Fibroblast of lung (primary cell): ENCODE data around the gene GUCY1A2. TPM values are rescaled to one million over a fixed set of nuclear protein-coding genes. Genes with fewer than 3 reads are reported as not detected.
A peak's percentile ranks its signal among the peaks of the same experiment; 100 is the strongest.

ENCODE experiments used
- DNase-seq, 2 donors: peaks; one replicate each; pipeline versions ENCODE4 v3.0.0 to v3.0.0-alpha.2; 2010; ENCODE audit warnings: low read depth in 2 of 2
- H2AFZ ChIP-seq: 2 replicates; pipeline ENCODE4 v1.5.1; 2012; ENCODE audit warnings: low read length, control low read depth, inconsistent platforms
- H3K27ac ChIP-seq: 2 replicates; pipeline ENCODE4 v1.5.1; 2011; ENCODE audit warnings: low read length, control low read depth; ENCODE audit not compliant: insufficient read depth
- H3K27me3 ChIP-seq: 2 replicates; pipeline ENCODE4 v1.5.1; 2011; ENCODE audit warnings: mild to moderate bottlenecking, low read length; ENCODE audit not compliant: control insufficient read depth, insufficient read depth
- H3K36me3 ChIP-seq: 2 replicates; pipeline ENCODE4 v1.5.1; 2011; ENCODE audit warnings: low read length; ENCODE audit not compliant: control insufficient read depth, insufficient read depth
- H3K4me1 ChIP-seq: 2 replicates; pipeline ENCODE4 v1.5.1; 2011; ENCODE audit warnings: low read length; ENCODE audit not compliant: control insufficient read depth, insufficient read depth; ENCODE audit errors: extremely low read depth
- H3K4me2 ChIP-seq: 2 replicates; pipeline ENCODE4 v1.5.1; 2011; ENCODE audit warnings: low read length, control low read depth; ENCODE audit not compliant: insufficient read depth; ENCODE audit errors: extremely low read depth
- H3K4me3 ChIP-seq, 4 experiments: fragments of 200-600 bp in 1 of 4; sonication (generic) in 1 of 4; replicated peaks in 1 of 4; 2 replicates each; pipeline ENCODE4 v1.5.1; 2011 to 2016; ENCODE audit warnings: low read length in 4 of 4, low read depth in 3 of 4, mild to moderate bottlenecking in 3 of 4, control low read depth in 2 of 4, inconsistent platforms in 1 of 4, mixed read lengths in 1 of 4; ENCODE audit not compliant: insufficient read depth in 1 of 4; ENCODE audit errors: control extremely low read depth in 1 of 4
- H3K79me2 ChIP-seq: 2 replicates; pipeline ENCODE4 v1.5.1; 2012; ENCODE audit warnings: mild to moderate bottlenecking, low read length, inconsistent platforms; ENCODE audit not compliant: control insufficient read depth, insufficient read depth
- H3K9ac ChIP-seq: 2 replicates; pipeline ENCODE4 v1.5.1; 2011; ENCODE audit warnings: mild to moderate bottlenecking, low read length, control low read depth; ENCODE audit not compliant: insufficient read depth
- H3K9me3 ChIP-seq: 2 replicates; pipeline ENCODE4 v1.5.1; 2012; ENCODE audit warnings: low read depth, low read length; ENCODE audit not compliant: control insufficient read depth, insufficient read depth
- H4K20me1 ChIP-seq: 2 replicates; pipeline ENCODE4 v1.5.1; 2011; ENCODE audit warnings: low read length; ENCODE audit not compliant: control insufficient read depth, insufficient read depth; ENCODE audit errors: extremely low read depth
- CTCF ChIP-seq, 2 donors: IDR thresholded peaks in 1 of 2; conservative IDR thresholded peaks in 1 of 2; 1 replicate in 1 of 2; 2 replicates in 1 of 2; pipeline ENCODE4 v1.5.1; 2011 to 2012; ENCODE audit warnings: low read length in 2 of 2, control low read depth in 1 of 2, inconsistent platforms in 1 of 2, low read depth in 1 of 2, mild to moderate bottlenecking in 1 of 2
- EZH2 ChIP-seq: IDR thresholded peaks from 2 replicates; pipeline ENCODE4 v1.5.1; 2012; ENCODE audit warnings: low read length, control low read depth, mild to moderate bottlenecking; ENCODE audit errors: missing control alignments
- polyA plus RNA-seq, 2 donors: library from polyadenylated mRNA; depleted of rRNA in 1 of 2; stranded (reverse) in 1 of 2; unstranded in 1 of 2; fragments of >200 nt; gene quantifications; 2 replicates each; pipeline ENCODE4 v1.2.1, GENCODE V29; 2011 to 2012; ENCODE audit warnings: missing spikeins in 1 of 2
- total RNA-seq: library from RNA; depleted of rRNA; stranded (reverse); fragments of >200 nt; gene quantifications from 2 replicates; pipeline ENCODE4 v1.2.1, GENCODE V29; 2014

Gene GUCY1A2
- total and polyA plus RNA-seq, 2 donors (not counting 1 experiment from before 2014, with no cell fraction given), result 0.50 to 1.4 TPM

GRCh38 chr11:106656646-106657045, 361.6 kb downstream of the GUCY1A2 start:
- H3K4me1 ChIP-seq, result no peaks in the 10 kb centered on the region
- H3K9me3 ChIP-seq, result no peaks in the 10 kb centered on the region
- H3K36me3 ChIP-seq, result no peaks in the 10 kb centered on the region
- no peak overlapping the region for H3K4me3 ChIP-seq
- no peak overlapping the region for H3K9ac ChIP-seq
- H3K27me3 ChIP-seq, result no peaks in the 10 kb centered on the region
- no peak for TF ChIP-seq CTCF (conservative IDR thresholded peaks at IDR 0.05 in 1 of 2, IDR thresholded peaks at IDR 0.05 in 1 of 2; ENCODE audit: low read depth in 1 of 2, low read length in 2 of 2)
- TF ChIP-seq EZH2, result no peak
- H3K79me2 ChIP-seq, result no peaks in the 10 kb centered on the region
- peak in 1 of 2 donors; percentile 21 for DNase-seq
- H4K20me1 ChIP-seq, result no peaks in the 10 kb centered on the region
- no peak overlapping the region for H3K4me2 ChIP-seq
- no peak overlapping the region for H2AFZ ChIP-seq
- H3K27ac ChIP-seq, result no peak overlapping the region

- H2AFZ ChIP-seq, result peak overlapping the region; percentile 9
- peak; percentile 28 to 70 for DNase-seq
- TF ChIP-seq CTCF (conservative IDR thresholded peaks at IDR 0.05 in 1 of 2, IDR thresholded peaks at IDR 0.05 in 1 of 2; ENCODE audit: low read depth in 1 of 2, low read length in 2 of 2) (no peak), EZH2 (no peak)
These were observed 373.5 kb downstream of the GUCY1A2 start for GRCh38 chr11:106644824-106645223.

GRCh38 chr11:106642331-106642730, 375.9 kb downstream of the GUCY1A2 start:
- Histone ChIP-seq H3K9ac (no peak overlapping the region), H3K4me2 (no peak overlapping the region), H3K4me1 (no peaks in the 10 kb centered on the region), H3K27ac (no peak overlapping the region), H3K79me2 (no peaks in the 10 kb centered on the region), H3K9me3 (no peaks in the 10 kb centered on the region), H3K4me3 (no peak overlapping the region), H4K20me1 (no peaks in the 10 kb centered on the region), H3K36me3 (no peaks in the 10 kb centered on the region), H3K27me3 (no peaks in the 10 kb centered on the region), H2AFZ (no peak overlapping the region)
- peak; percentile 34 to 88 for DNase-seq
- TF ChIP-seq EZH2 (no peak), CTCF (conservative IDR thresholded peaks at IDR 0.05 in 1 of 2, IDR thresholded peaks at IDR 0.05 in 1 of 2; ENCODE audit: low read depth in 1 of 2, low read length in 2 of 2) (no peak)

More at GRCh38 chr11:106644824-106645223, 373.5 kb downstream of the GUCY1A2 start:
- H3K9ac ChIP-seq, result no peak overlapping the region
- H3K36me3 ChIP-seq, result no peaks in the 10 kb centered on the region
- H3K9me3 ChIP-seq, result no peaks in the 10 kb centered on the region
- H3K4me1 ChIP-seq, result no peaks in the 10 kb centered on the region
- H3K4me2 ChIP-seq, result no peak overlapping the region
- no peaks in the 10 kb centered on the region for H4K20me1 ChIP-seq
- H3K79me2 ChIP-seq, result no peaks in the 10 kb centered on the region
- H3K27me3 ChIP-seq, result no peaks in the 10 kb centered on the region
- no peak overlapping the region for H3K4me3 ChIP-seq
- H3K27ac ChIP-seq, result no peak overlapping the region
